Activated CD4-positive, alpha-beta memory T cell treated with anti-CD3 and anti-CD28 coated beads for 36 hours (primary cell): ENCODE data around the gene KRT8. TPM values are rescaled to one million over a fixed set of nuclear protein-coding genes. Genes with fewer than 3 reads are reported as not detected.

Experiments used
- CTCF ChIA-PET: fragments of 350-600 bp; sonication (Branson Sonifier 250); formaldehyde crosslinking; loops from one replicate; lab custom pipeline; 2021; ENCODE audit warnings: antibody characterized with exemption, inconsistent platforms; lab: Charles Lee
- POLR2A ChIA-PET: fragments of 350-600 bp; sonication (Branson Sonifier 250); formaldehyde crosslinking; loops from one replicate; lab custom pipeline; 2021; ENCODE audit warnings: antibody characterized with exemption; lab: Charles Lee
- DNase-seq: peaks from one replicate; pipeline ENCODE4 v3.0.0-alpha.2; 2020
- H3K27ac Mint-ChIP-seq: one replicate; pipeline ENCODE4 v1.8.0; 2021; ENCODE audit warnings: mixed read lengths
- H3K27me3 Mint-ChIP-seq: one replicate; pipeline ENCODE4 v1.8.0; 2021; ENCODE audit warnings: mixed read lengths
- H3K36me3 Mint-ChIP-seq: one replicate; pipeline ENCODE4 v1.8.0; 2021; ENCODE audit warnings: mixed read lengths
- H3K4me1 Mint-ChIP-seq: one replicate; pipeline ENCODE4 v1.8.0; 2021; ENCODE audit warnings: low read depth, mixed read lengths
- H3K4me3 Mint-ChIP-seq: one replicate; pipeline ENCODE4 v1.8.0; 2021; ENCODE audit warnings: mild to moderate bottlenecking, mixed read lengths
- H3K9me3 Mint-ChIP-seq: one replicate; pipeline ENCODE4 v1.8.0; 2021; ENCODE audit warnings: mixed read lengths
- intact Hi-C: fragments of 100-400 bp; cut with micrococcal nuclease; formaldehyde crosslinking; loops from one replicate; pipeline ENCODE4 v1.15.1; 2023
- total RNA-seq, 2 experiments: library from RNA; stranded (reverse); gene quantifications; one replicate each; pipeline ENCODE4 v1.2.3, GENCODE V29; 2021

KRT8 gene
- total RNA-seq, 2 experiments from 2014 or later, result 0.51 to 0.67 TPM

DNA sequence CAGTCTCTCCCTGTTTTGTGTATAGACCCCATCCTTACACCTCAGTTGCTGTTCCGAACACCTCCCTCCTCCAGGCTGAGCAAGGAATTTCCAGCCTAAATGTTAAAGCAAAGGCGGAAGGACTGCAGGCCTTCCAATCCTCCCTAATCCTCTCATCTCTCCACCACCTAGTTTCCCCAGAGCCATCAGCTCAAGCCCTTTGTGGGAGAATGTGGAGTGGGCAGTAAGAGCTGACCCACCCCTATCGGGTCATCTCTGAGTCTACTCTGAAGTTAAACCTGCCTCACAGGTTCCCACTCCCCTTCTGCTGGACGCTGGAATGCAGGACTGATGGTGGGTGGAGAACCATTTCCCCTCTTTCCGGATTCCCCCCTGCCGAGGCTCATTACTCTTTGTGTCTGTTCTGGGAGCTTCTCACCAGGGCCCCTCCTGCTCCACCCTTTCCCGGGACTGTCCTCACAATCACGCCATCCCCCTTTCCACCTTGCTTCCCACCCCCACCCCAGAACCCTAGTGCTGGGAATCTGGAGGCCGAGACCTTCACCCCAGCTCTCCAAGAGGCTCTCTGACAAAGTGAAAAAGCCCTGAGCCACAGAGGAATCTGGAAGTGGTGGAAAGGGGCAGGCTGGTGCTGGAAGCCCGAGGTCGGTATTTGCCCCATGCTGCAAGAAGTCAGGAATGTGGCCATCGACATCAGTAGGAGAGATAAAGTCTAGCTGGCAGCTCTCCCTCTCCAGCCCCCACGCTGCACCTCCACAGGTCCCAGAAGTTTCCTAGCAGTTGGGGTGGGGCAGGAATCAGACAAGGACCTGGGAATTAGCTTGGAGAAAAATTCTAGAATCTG lies 40.7 kb upstream of the KRT8 start:
- DNase-seq, result no peak
- Mint-ChIP-seq H3K27ac (no peak overlapping the region), H3K27me3 (no peaks in the 10 kb centered on the region), H3K9me3 (no peaks in the 10 kb centered on the region), H3K4me3 (no peak overlapping the region), H3K36me3 (no peaks in the 10 kb centered on the region), H3K4me1 (peaks cover 3% of the 10 kb centered on the region)
- intact Hi-C loops, result no loop called here
- CTCF ChIA-PET, result interaction anchor here (1.7 kb wide), 2 partner anchors 35 to 65 kb away, joined by 4 read pairs; no protein-coding TSS in a partner anchor
- POLR2A ChIA-PET, result interaction anchor here (0.6 kb wide), 1 partner anchor 15 kb away, joined by 3 read pairs; no protein-coding TSS in a partner anchor

DNA sequence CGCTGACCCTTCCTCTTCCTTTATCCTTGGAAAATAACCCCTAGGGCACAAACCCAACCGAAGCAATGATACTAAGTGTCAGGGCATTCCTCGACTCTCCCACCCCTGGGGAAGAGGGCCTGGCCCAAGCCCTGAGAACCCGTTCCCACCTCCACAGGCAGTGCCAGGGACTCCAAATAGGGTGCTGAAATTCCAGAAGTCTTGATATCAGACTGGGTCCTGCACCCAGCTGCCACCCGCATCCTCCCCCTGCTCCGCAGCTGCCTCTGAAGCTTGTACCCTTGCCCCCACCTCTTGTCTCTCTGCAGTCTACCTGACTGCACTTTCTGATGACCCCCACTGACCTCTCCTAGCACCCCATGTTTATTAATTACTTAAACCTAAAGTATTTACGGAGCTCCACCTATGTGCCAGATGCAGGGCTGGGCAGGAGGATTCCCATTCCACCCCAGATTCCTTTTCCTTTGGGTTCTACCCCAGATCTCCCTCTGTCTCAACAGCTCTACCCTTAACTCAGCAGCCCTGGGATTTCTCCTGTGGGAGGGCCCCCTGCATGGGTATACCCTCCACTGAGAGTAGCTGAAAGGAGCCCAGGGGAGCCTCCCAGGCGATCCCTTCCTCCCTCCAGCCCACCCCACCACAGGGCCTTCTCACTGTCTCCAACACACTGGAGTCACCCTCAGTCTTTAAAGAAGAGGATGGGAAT lies 40.0 kb upstream of the KRT8 start:
- ChIA-PET POLR2A (no interaction called here), CTCF (interaction anchor here (1.1 to 1.7 kb wide), 3 partner anchors 36 to 65 kb away, joined by 3 to 4 read pairs (median 4); no protein-coding TSS in a partner anchor)
- no peak for DNase-seq
- Mint-ChIP-seq H3K27ac (no peak overlapping the region), H3K9me3 (no peaks in the 10 kb centered on the region), H3K27me3 (no peaks in the 10 kb centered on the region), H3K4me3 (no peak overlapping the region), H3K4me1 (peaks cover 3% of the 10 kb centered on the region), H3K36me3 (no peaks in the 10 kb centered on the region)
- intact Hi-C loops, result no loop called here

GRCh38 chr12:52942901-52943181 lies 38.0 kb upstream of the KRT8 start:
- H3K4me3 Mint-ChIP-seq, result no peak overlapping the region
- no peaks in the 10 kb centered on the region for H3K36me3 Mint-ChIP-seq
- H3K9me3 Mint-ChIP-seq, result no peaks in the 10 kb centered on the region
- no peaks in the 10 kb centered on the region for H3K27me3 Mint-ChIP-seq
- H3K4me1 Mint-ChIP-seq, result no peaks in the 10 kb centered on the region
- DNase-seq, result no peak
- H3K27ac Mint-ChIP-seq, result no peak overlapping the region
- intact Hi-C loops, result no loop called here
- ChIA-PET CTCF (interaction anchor here (1.1 to 5.5 kb wide), 3 partner anchors 37 to 63 kb away, joined by 3 to 24 read pairs (median 4); no protein-coding TSS in a partner anchor), POLR2A (no interaction called here)

DNA sequence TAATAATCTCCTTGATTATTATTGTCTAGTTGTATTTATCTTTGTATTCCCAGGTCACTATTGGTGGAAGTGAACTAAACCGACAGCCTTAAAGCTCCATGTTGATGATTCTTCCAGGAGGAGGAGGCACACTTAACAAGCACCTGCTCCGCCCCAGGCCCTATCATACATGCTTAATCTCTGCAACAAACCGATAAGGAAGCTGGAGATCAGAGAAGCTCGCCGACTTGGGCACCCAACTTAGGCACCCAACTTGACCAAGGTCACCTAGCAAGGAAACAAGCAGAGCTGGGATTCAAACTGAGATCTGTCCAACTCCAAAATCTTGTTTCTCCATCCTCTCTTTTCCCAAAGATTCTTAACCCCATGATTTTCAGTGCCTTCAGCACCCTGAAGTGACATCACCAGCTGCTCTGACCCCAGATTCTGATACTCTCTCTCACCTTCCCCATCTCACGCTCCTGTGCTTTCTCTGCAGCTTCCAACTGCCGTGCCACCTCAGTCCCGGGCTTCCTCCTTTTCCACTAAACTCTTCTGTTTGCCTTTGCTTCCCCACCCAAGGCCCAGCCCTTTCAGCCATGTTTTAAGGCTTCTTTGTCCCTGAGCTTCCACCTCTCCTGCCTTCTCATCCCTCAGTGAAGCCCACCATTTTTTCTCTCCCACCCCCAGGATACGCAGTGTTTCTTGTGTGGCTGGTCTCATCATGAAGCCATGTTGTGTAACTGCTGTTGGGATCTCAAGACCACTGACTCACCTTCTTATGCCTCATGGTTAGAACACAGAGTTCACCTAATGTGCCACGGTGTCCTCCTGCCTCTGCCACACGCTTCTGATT lies 37.4 kb upstream of the KRT8 start:
- H3K9me3 Mint-ChIP-seq, result no peaks in the 10 kb centered on the region
- H3K27me3 Mint-ChIP-seq, result no peaks in the 10 kb centered on the region
- H3K27ac Mint-ChIP-seq, result no peak overlapping the region
- intact Hi-C loops, result no loop called here
- no peak overlapping the region for H3K4me3 Mint-ChIP-seq
- CTCF ChIA-PET, result interaction anchor here (1.1 to 5.5 kb wide), 3 partner anchors 38 to 62 kb away, joined by 3 to 24 read pairs (median 4); no protein-coding TSS in a partner anchor
- H3K36me3 Mint-ChIP-seq, result no peaks in the 10 kb centered on the region
- no peaks in the 10 kb centered on the region for H3K4me1 Mint-ChIP-seq
- POLR2A ChIA-PET, result no interaction called here
- DNase-seq, result no peak

DNA sequence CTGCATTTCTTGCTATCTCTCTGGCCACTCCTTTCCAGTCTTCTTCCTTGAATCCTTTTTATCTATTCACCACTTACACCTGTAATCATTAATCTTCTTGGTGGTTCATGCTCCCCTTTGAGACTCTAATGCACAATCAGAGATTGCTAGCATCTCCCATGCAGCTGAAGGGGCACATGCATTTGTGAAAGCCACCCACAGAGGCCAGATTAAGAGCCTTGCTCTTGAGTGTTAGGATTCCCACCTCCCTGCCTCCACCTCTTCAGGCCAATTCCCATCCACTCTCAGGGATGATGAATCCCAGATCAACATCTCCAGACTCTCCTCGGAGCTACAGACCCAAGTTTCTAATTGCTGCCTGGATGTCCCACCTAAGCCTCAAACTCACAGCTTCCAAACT lies 24.7 kb upstream of the KRT8 start:
- DNase-seq, result no peak
- Mint-ChIP-seq H3K27ac (no peak overlapping the region), H3K9me3 (no peaks in the 10 kb centered on the region), H3K27me3 (peaks cover 3% of the 10 kb centered on the region), H3K4me1 (peaks cover 2% of the 10 kb centered on the region), H3K4me3 (no peak overlapping the region), H3K36me3 (no peaks in the 10 kb centered on the region)
- CTCF ChIA-PET, result no interaction called here
- intact Hi-C loops, result no loop called here
- POLR2A ChIA-PET, result no interaction called here

DNA sequence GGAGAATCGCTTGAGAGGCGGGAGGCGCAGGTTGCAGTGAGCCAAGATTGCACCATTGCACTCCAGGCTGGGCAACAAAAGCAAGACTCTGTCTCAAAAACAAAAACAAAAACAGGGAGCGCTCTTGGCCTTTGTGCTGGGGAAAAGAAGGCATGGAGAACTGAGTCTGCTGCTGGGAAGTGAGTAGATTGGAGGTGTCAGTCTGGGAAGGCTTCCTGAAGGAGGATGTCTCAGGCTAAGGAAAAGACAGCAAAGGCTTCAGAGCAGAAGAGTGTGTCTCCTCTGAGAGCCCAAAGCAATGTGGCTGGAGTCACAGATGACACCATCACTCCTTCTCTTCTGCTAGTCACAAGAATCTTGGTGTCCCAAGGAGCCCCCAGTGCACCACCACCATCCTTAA lies 23.1 kb upstream of the KRT8 start:
- no peak for DNase-seq
- Mint-ChIP-seq H3K4me3 (no peak overlapping the region), H3K4me1 (peaks cover 2% of the 10 kb centered on the region), H3K36me3 (no peaks in the 10 kb centered on the region), H3K9me3 (no peaks in the 10 kb centered on the region), H3K27me3 (peaks cover 3% of the 10 kb centered on the region), H3K27ac (no peak overlapping the region)
- CTCF ChIA-PET, result no interaction called here
- intact Hi-C loops, result no loop called here
- POLR2A ChIA-PET, result no interaction called here

DNA sequence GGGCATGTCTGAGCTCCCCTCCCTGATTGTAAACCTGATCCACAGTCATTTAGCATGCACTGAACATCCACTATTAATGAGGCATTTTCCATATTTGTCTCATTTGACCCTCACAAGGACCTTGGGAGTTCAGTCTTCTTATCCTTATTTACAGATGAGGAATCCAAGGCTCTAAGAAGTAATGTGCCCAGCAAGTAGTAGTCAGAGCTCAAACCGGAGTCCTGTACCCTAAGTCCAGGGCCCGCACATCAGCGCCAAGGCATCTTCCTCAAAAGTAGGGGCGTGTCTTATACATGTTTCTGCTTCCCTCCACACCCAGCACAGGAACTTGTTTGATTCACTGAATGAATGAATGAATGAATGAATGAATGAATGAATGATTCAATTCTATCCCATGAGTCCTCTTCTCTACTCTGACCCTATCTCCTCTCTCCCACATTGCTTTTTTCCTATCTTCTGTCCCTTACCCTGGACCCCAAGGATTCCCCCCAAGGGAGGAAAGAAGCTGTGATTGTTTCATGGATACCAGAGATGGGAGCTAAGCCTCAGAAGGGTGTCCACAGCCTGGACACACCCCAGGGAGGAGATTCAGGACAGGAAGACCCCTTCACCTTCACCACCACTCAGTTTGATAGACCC lies 21.8 kb upstream of the KRT8 start:
- no peak for DNase-seq
- Mint-ChIP-seq H3K36me3 (no peaks in the 10 kb centered on the region), H3K4me3 (no peak overlapping the region), H3K9me3 (no peaks in the 10 kb centered on the region), H3K4me1 (peaks cover 2% of the 10 kb centered on the region), H3K27ac (no peak overlapping the region), H3K27me3 (no peaks in the 10 kb centered on the region)
- POLR2A ChIA-PET, result no interaction called here
- intact Hi-C loops, result no loop called here
- CTCF ChIA-PET, result interaction anchor here (1.8 kb wide), 1 partner anchor 42 kb away, joined by 5 read pairs; no protein-coding TSS in a partner anchor

DNA sequence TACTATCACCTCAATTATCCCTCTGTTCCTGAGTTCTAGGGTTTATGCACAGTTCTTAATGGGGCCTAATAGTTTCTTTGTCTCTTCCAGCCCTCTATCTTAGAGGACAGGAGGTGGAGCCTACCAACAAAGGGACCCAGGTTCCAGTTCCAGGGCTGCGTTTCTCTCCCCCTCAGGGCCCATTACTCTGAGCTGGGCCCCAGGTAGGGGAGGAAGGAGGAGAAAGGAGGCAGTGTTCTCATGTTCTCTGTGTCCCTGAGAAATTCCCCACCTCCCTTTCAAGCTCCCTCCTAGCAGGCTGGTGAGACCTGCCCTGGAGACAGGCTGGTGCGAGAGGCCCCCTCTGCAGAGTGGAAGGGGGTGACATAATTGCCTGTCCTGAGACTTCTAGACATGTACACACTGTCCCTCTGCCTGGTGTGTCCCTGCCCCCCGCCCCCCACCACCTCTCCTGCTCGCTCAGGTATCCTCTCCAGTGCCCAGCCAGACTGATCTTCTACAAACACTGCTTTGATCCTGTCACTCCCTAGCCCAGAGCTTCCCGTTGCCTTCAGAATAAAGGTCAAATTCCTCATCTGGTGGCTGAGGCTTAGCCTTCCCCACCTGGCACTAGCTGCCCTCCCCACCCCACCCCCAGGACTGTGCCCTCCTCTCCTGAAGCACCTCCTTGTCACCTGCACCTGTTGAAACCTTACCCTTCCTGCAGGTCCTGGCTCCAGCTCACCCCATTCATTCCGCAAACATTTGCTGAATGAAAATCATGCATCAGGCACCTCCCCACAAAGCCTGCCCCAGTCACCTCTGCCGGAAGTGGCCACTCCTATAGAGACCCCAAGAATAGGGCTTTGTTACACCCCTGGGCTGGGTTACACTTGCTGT lies 21.1 kb upstream of the KRT8 start:
- Mint-ChIP-seq H3K4me3 (no peak overlapping the region), H3K36me3 (no peaks in the 10 kb centered on the region), H3K27me3 (no peaks in the 10 kb centered on the region), H3K27ac (no peak overlapping the region), H3K4me1 (peaks cover 2% of the 10 kb centered on the region), H3K9me3 (no peaks in the 10 kb centered on the region)
- CTCF ChIA-PET, result interaction anchor here (1.8 kb wide), 1 partner anchor 41 kb away, joined by 5 read pairs; no protein-coding TSS in a partner anchor
- no peak for DNase-seq
- POLR2A ChIA-PET, result no interaction called here
- intact Hi-C loops, result no loop called here

DNA sequence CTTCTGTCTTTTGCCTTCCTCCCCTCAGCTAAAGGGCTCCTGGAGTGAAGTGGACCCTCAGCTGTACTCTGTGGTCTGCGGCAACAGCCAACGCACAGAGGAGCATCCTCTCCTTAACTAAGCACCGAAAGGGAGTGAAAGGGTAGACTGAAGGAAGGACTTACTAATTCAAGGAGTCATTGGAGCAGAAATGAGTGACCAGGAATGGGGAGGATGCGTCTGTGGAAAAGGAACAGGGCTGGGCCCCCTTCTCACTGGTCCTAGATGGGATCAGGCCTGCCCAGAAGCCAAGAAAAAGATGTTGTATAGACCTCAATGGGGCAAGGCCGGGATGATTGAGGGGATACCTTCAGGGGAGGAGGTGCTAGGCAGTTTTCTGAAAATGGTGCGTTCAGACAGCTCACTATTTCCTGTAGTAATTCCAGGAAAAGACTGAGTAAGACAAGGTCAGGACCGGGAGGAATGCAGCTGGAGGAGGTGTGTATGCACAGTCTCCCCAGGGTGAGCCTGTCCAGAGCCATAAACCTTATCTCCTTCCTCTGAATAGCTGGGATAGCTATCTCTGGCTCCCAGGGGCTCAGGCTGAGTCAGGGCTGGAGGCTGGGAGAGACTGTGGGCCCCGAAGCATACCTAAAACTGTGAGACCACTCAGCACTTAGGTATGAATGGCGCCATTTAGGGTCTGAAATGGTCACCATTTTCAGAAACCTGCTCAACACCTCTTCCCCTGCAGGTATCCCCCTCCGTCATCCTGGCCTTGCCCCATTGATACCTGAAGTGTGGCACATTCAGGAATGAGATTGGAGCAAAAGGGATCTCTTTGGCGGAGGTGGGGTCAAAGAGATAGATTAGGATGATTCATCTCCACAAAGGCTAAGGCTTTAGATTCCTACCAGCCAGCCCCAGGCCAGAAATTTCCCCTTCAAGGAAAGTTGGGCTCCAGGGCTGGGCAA lies 20.2 kb upstream of the KRT8 start:
- intact Hi-C loops, result no loop called here
- Mint-ChIP-seq H3K9me3 (no peaks in the 10 kb centered on the region), H3K4me3 (no peak overlapping the region), H3K27ac (no peak overlapping the region), H3K27me3 (no peaks in the 10 kb centered on the region), H3K36me3 (no peaks in the 10 kb centered on the region), H3K4me1 (peaks cover 2% of the 10 kb centered on the region)
- ChIA-PET POLR2A (no interaction called here), CTCF (interaction anchor here (2.6 kb wide), 1 partner anchor 55 kb away, joined by 7 read pairs; no protein-coding TSS in a partner anchor)
- DNase-seq, result no peak

DNA sequence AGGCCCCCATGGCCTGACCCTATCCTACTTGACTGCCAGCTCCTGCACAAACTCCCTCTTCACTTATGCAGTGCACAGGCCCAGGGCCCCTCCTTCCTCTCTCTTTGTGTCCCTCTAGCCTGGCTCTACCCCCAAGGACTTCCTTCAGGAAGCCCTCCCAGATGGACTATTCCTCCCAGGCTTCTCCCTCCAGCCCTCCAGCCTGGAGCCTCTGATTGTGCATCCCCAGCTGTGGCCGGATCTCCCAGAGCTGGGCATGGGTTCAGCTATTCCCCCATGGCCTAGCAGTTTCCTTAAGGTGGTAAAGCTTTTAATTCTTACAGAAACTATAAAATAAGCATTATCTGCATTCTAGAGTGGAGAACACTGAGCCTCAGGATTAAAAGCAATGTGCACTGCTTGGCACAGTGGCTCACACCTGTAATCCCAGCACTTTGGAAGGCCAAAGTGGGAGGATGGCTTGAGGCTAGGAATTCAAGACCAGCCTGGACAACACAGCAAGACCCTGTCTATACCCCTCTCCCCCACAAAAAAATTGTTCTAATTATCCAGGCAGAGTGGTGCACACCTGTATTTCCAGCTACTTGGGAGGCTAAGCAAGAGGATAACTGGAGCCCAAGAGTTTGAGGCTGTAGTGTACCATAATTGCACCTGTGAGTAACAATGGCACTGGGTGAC lies 16.8 kb upstream of the KRT8 start:
- Mint-ChIP-seq H3K27ac (no peak overlapping the region), H3K4me3 (no peak overlapping the region), H3K9me3 (no peaks in the 10 kb centered on the region), H3K36me3 (no peaks in the 10 kb centered on the region), H3K27me3 (no peaks in the 10 kb centered on the region), H3K4me1 (peaks cover 2% of the 10 kb centered on the region)
- intact Hi-C loops, result no loop called here
- ChIA-PET POLR2A (no interaction called here), CTCF (interaction anchor here (0.9 to 2.3 kb wide), 2 partner anchors 37 to 42 kb away, joined by 3 to 12 read pairs; no protein-coding TSS in a partner anchor)
- no peak for DNase-seq
